Right renal pelvis (tissue), 4 donors: ENCODE measurements around the gene CCHCR1. TPM values are rescaled to one million over a fixed set of nuclear protein-coding genes. Genes with fewer than 3 reads are reported as not detected.
A peak's percentile ranks its signal among the peaks of the same experiment; 100 is the strongest.
"Not testable (repeated sequence)": the region's sequence is repeated elsewhere in the genome, so short reads cannot be mapped to it uniquely, and the experiment has no call there.

Experiments
- DNase-seq, 4 donors: peaks; one replicate each; pipeline ENCODE4 v3.0.0-alpha.2; 2013; ENCODE audit warnings: low read depth in 4 of 4, low spot score in 3 of 4, missing footprints in 1 of 4
- polyA plus RNA-seq, 4 donors: library from polyadenylated mRNA; unstranded; fragments of 120-200 nt; gene quantifications; one replicate each; pipeline ENCODE4 v1.2.1, GENCODE V29; 2013; ENCODE audit not compliant: insufficient read length in 4 of 4

CCHCR1 gene
- polyA plus RNA-seq, 4 donors = 26.1 to 33.6 (median 29.8) TPM

GRCh38 chr6:31183287-31183686 is 25.7 kb upstream of the CCHCR1 start:
- not testable (repeated sequence) for DNase-seq

- peak in 1 of 4 donors; percentile 56 for DNase-seq
These were observed 22.9 kb upstream of the CCHCR1 start for GRCh38 chr6:31180500-31180899.

GRCh38 chr6:31179896-31180295 is 22.3 kb upstream of the CCHCR1 start:
- no peak for DNase-seq

GRCh38 chr6:31179042-31179386 is 21.4 kb upstream of the CCHCR1 start:
- no peak for DNase-seq

- DNase-seq = no peak
These were observed 20.8 kb upstream of the CCHCR1 start for GRCh38 chr6:31178143-31179041.

- no peak for DNase-seq
These were observed 18.4 kb upstream of the CCHCR1 start for GRCh38 chr6:31175971-31176370.

GRCh38 chr6:31174378-31174777 is 16.8 kb upstream of the CCHCR1 start:
- DNase-seq = no peak

GRCh38 chr6:31173406-31173805 is 15.8 kb upstream of the CCHCR1 start:
- DNase-seq = no peak

GRCh38 chr6:31172973-31173384 is 15.4 kb upstream of the CCHCR1 start:
- no peak for DNase-seq

GRCh38 chr6:31171931-31172905 is 14.6 kb upstream of the CCHCR1 start:
- no peak for DNase-seq

- no peak for DNase-seq
These were observed 13.5 kb upstream of the CCHCR1 start for GRCh38 chr6:31170987-31171671.

- no peak for DNase-seq
These were observed 12.9 kb upstream of the CCHCR1 start, which contains the start of gene POU5F1 for GRCh38 chr6:31170600-31170881. Gene POU5F1 (minus strand): TSS chr6:31170682. CDS start chr6:31170620, 62 bp downstream.

- not testable (repeated sequence) for DNase-seq
These were observed 12.4 kb upstream of the CCHCR1 start for GRCh38 chr6:31169858-31170599.

- no peak for DNase-seq
These were observed 11.7 kb upstream of the CCHCR1 start for GRCh38 chr6:31169123-31169857.

- DNase-seq = no peak
These were observed 11.0 kb upstream of the CCHCR1 start for GRCh38 chr6:31168606-31169005.

GRCh38 chr6:31165986-31166385 is 8.4 kb upstream of the CCHCR1 start:
- DNase-seq = no peak

GRCh38 chr6:31165064-31165832 is 7.6 kb upstream of the CCHCR1 start:
- not testable (repeated sequence) for DNase-seq

- not testable (repeated sequence) for DNase-seq
These were observed 7.0 kb upstream of the CCHCR1 start for GRCh38 chr6:31164475-31165063.
